WTC11 (cell line): ENCODE data around the gene MAP2K1. TPM values are rescaled to one million over a fixed set of nuclear protein-coding genes. Genes with fewer than 3 reads are reported as not detected.
"Not testable (repeated sequence)": the region's sequence is repeated elsewhere in the genome, so short reads cannot be mapped to it uniquely, and the experiment has no call there.

ENCODE experiments used
- ATAC-seq: fragments of 200-7000 bp; cut with Tn5 transposase; 2 replicates; pipeline ENCODE4 v1.10.0; 2021; ENCODE audit warnings: mild to moderate bottlenecking, moderate library complexity
- CTCF ChIA-PET: fragments of 300-600 bp; sonication (Branson Sonifier 250); formaldehyde crosslinking; loops from one replicate; lab custom pipeline; 2021; ENCODE audit warnings: antibody characterized with exemption; lab: Charles Lee
- POLR2A ChIA-PET: fragments of 350-600 bp; sonication (Branson Sonifier 250); formaldehyde crosslinking; loops from one replicate; lab custom pipeline; 2021; ENCODE audit warnings: antibody characterized with exemption; lab: Charles Lee
- DNase-seq: peaks from one replicate; pipeline ENCODE4 v3.0.0; 2021; ENCODE audit warnings: low spot score
- H3K27ac Mint-ChIP-seq: 2 replicates; pipeline ENCODE4 v1.8.0; 2021; ENCODE audit warnings: mixed read lengths
- H3K27me3 Mint-ChIP-seq: 2 replicates; pipeline ENCODE4 v1.8.0; 2021; ENCODE audit warnings: low read depth, mild to moderate bottlenecking, moderate library complexity, mixed read lengths
- H3K36me3 Mint-ChIP-seq: 2 replicates; pipeline ENCODE4 v1.8.0; 2021; ENCODE audit warnings: mixed read lengths
- H3K4me1 Mint-ChIP-seq: 2 replicates; pipeline ENCODE4 v1.8.0; 2022; ENCODE audit warnings: mixed read lengths
- H3K4me3 Mint-ChIP-seq: 2 replicates; pipeline ENCODE4 v1.8.0; 2021; ENCODE audit warnings: mild to moderate bottlenecking, moderate library complexity, mixed read lengths
- H3K9me3 Mint-ChIP-seq: 2 replicates; pipeline ENCODE4 v1.8.0; 2021; ENCODE audit warnings: mixed read lengths
- AFF4 ChIP-seq: sonication (generic); formaldehyde crosslinking; IDR thresholded peaks from 2 replicates; pipeline ENCODE4 v1.8.1; 2023; ENCODE audit warnings: mild to moderate bottlenecking, missing genetic modification reagents, borderline replicate concordance
- ATF3 ChIP-seq: sonication (generic); formaldehyde crosslinking; conservative IDR thresholded peaks from 2 replicates; pipeline ENCODE4 v1.8.1; 2022; ENCODE audit warnings: mild to moderate bottlenecking, missing genetic modification reagents
- GABPB1 ChIP-seq: sonication (generic); formaldehyde crosslinking; IDR thresholded peaks from 2 replicates; pipeline ENCODE4 v1.8.1; 2023; ENCODE audit warnings: mild to moderate bottlenecking, missing genetic modification reagents
- GRHL2 ChIP-seq: fragments of 250-450 bp; sonication (Bioruptor Pico); IDR thresholded peaks from 2 replicates; pipeline ENCODE4 v1.8.0; 2022; ENCODE audit warnings: mild to moderate bottlenecking, moderate library complexity; ENCODE audit not compliant: insufficient replicate concordance, severe bottlenecking
- MYBL2 ChIP-seq: sonication (generic); formaldehyde crosslinking; IDR thresholded peaks from 2 replicates; pipeline ENCODE4 v1.8.1; 2023; ENCODE audit warnings: mild to moderate bottlenecking, moderate library complexity, missing genetic modification reagents
- NR2C2 ChIP-seq: sonication (generic); formaldehyde crosslinking; IDR thresholded peaks from 2 replicates; pipeline ENCODE4 v1.8.0; 2022; ENCODE audit warnings: mild to moderate bottlenecking, missing genetic modification reagents
- SMAD4 ChIP-seq: sonication (generic); formaldehyde crosslinking; IDR thresholded peaks from 2 replicates; pipeline ENCODE4 v1.8.0; 2022; ENCODE audit warnings: mild to moderate bottlenecking, missing genetic modification reagents
- ZNF138 ChIP-seq: sonication (generic); formaldehyde crosslinking; conservative IDR thresholded peaks from 2 replicates; pipeline ENCODE4 v1.8.1; 2022; ENCODE audit warnings: mild to moderate bottlenecking, moderate library complexity, missing genetic modification reagents
- ZNF232 ChIP-seq: sonication (generic); formaldehyde crosslinking; IDR thresholded peaks from 2 replicates; pipeline ENCODE4 v1.8.0; 2022; ENCODE audit warnings: mild to moderate bottlenecking, missing genetic modification reagents
- ZNF671 ChIP-seq: fragments of 250-450 bp; sonication (Bioruptor Pico); IDR thresholded peaks from 2 replicates; pipeline ENCODE4 v1.8.0; 2021; ENCODE audit warnings: mild to moderate bottlenecking
- total RNA-seq: library from RNA; stranded (reverse); gene quantifications from 3 replicates; pipeline ENCODE4 v1.2.3, GENCODE V29; 2021
- TF ChIP-seq, protein P1 (sequence below): fragments of 250-450 bp; sonication (Bioruptor Pico); conservative IDR thresholded peaks from 2 replicates; pipeline ENCODE4 v1.9.0; 2021; ENCODE audit warnings: mild to moderate bottlenecking
- TF ChIP-seq, protein P2 (sequence below): sonication (generic); formaldehyde crosslinking; IDR thresholded peaks from 2 replicates; pipeline ENCODE4 v1.8.1; 2022; ENCODE audit warnings: mild to moderate bottlenecking, missing genetic modification reagents, moderate library complexity, borderline replicate concordance
- TF ChIP-seq, protein P3 (sequence below): sonication (generic); formaldehyde crosslinking; IDR thresholded peaks from 2 replicates; pipeline ENCODE4 v1.8.1; 2023; ENCODE audit warnings: mild to moderate bottlenecking, missing genetic modification reagents, moderate library complexity
- TF ChIP-seq, protein P4 (sequence below): sonication (generic); formaldehyde crosslinking; IDR thresholded peaks from 2 replicates; pipeline ENCODE4 v1.8.1; 2023; ENCODE audit warnings: mild to moderate bottlenecking, missing genetic modification reagents

MAP2K1 gene
- total RNA-seq, 1 experiment from 2014 or later: 93.0 TPM

GRCh38 chr15:66497502-66498455, 111.1 kb downstream of the MAP2K1 start, which contains the start of gene SNAPC5 (continued):
- peak; percentile 79; the same call in 1 of the 2 replicates for TF ChIP-seq ATF3 (CRISPR knock-in tag)
- TF ChIP-seq MYBL2 (CRISPR knock-in tag): no peak
- peak; percentile 93; the same call in 1 of the 2 replicates for TF ChIP-seq AFF4 (CRISPR knock-in tag)

DNA sequence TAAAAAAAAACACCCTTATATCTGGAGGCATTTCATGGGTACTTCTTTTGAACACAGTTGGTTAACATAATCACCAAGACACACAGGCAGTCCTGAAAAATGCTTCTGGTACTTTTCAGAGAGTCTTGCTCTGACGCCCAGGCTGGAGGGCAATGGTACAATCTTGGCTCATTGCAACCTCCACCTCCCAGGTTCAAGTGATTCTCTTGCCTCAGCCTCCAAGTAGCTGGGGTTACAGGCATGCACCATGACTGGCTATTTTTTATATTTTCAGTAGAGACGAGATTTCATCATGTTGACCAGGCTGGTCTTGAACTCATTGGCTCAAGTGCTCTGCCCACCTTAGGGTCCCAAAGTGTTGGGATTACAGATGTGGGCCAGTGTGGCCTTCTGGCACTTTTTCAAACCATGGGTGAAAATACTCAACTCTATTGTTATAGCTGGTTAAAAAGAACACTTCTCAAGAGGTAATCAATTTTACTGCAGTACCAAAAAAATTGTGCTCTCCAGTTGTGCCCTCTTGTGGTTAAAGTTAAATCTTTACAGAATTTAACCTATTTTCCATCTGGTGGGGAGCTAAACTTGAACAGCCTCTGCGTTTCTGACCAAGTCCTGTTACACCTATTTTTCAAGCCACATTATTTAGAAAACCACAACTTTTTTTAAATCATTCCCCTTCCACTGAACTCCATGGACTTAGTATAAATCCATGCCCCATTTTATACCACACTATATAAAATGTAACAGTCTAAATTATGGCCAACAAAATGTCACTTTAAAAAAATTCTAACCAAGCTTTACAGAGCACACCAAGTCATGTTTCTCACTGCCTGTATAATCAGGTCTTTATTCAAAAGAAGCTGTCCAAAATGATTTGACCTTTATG, 112.0 kb downstream of the MAP2K1 start:
- TF ChIP-seq MYBL2 (CRISPR knock-in tag): 0 out of 2 replicates have a peak, but pooled peaks have one; percentile 31
- TF ChIP-seq ZNF671: peak; percentile 76; the same call in 1 of the 2 replicates
- TF ChIP-seq ZNF232 (CRISPR knock-in tag): no peak
- TF ChIP-seq, protein P1, sequence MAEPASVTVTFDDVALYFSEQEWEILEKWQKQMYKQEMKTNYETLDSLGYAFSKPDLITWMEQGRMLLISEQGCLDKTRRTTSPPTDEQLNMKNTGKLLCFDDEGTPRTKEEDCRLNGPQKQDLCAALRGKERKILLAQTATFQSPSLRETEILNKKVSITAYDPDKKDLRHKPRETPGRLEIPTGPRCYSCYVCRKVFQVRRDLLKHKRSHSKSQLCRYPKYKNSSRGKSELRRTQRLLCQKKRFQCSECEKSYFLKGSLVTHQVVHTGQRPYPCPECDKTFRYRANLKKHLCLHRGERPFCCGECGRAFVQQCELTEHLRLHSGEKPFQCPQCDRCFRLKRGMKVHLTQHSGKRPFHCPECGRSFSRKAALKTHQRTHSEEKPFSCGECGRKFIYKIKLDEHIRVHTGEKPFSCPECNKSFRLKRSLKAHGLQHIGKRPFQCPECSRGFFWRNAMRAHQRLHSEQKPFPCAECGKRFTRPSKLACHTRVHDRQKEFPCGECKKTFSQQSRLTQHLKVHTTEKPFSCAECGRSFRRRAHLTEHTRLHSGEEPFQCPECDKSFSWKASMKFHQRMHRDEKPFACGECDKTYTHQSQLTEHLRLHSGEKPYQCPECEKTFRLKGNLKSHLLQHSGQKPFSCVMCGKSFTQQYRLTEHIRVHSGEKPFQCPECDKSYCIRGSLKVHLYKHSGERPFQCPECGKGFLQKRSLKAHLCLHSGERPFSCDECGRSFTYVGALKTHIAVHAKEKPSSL (CRISPR knock-in tag): peak; percentile 18; the same call in 1 of the 2 replicates
- peak overlapping the region; percentile 99 for H3K27ac Mint-ChIP-seq
- no peak overlapping the region for H3K4me3 Mint-ChIP-seq
- H3K4me1 Mint-ChIP-seq: peaks cover 30% of the 10 kb centered on the region
- DNase-seq: no peak
- H3K36me3 Mint-ChIP-seq: peaks cover 75% of the 10 kb centered on the region
- ChIA-PET POLR2A (interaction anchor here (0.5 to 2.6 kb wide), 5 partner anchors 75 to 204 kb away, joined by 3 to 7 read pairs (median 5); partner anchors contain the start of gene MAP2K1), CTCF (interaction anchor here (0.6 to 4.2 kb wide), 19 partner anchors 9 to 1773 kb away, joined by 3 to 50 read pairs (median 4); partner anchors contain the start of gene MAP2K1)
- ATAC-seq: no peak
- no peaks in the 10 kb centered on the region for H3K9me3 Mint-ChIP-seq
- no peaks in the 10 kb centered on the region for H3K27me3 Mint-ChIP-seq

- H3K9me3 Mint-ChIP-seq, ATAC-seq, POLR2A ChIA-PET, DNase-seq, H3K27me3 Mint-ChIP-seq: not testable (repeated sequence)
- H3K27ac Mint-ChIP-seq: peak overlapping the region; percentile 84
- CTCF ChIA-PET: interaction anchor here (4.2 kb wide), 1 partner anchor 97 kb away, joined by 50 read pairs; no protein-coding TSS in a partner anchor
- H3K4me1 Mint-ChIP-seq: peaks cover 31% of the 10 kb centered on the region
- H3K4me3 Mint-ChIP-seq: peak overlapping the region; percentile 6; the same call in 1 of the 2 replicates
- peaks cover 73% of the 10 kb centered on the region for H3K36me3 Mint-ChIP-seq
These were observed 113.6 kb downstream of the MAP2K1 start for GRCh38 chr15:66500346-66500745.

DNA sequence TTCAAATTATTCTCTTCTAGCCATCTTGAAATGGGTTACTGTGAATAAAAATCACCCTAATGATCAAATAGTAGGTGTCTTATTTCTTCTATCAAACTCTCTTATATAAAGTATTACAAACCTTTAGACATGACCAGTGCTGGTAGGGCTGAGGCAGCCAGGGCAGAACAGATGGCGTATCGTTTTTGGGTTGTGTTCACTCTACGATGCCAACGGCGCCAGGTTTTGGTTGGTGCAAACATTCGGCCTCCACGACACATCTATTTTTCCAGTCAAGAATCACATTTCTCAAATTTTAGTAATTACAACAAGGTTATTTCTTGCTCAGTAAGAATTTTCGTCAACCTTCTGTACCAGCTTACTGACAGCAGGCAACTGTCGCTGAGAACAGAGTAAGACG, 115.8 kb downstream of the MAP2K1 start:
- ATAC-seq (no peak), DNase-seq (no peak)
- ChIA-PET POLR2A (no interaction called here), CTCF (no interaction called here)
- Mint-ChIP-seq H3K9me3 (no peaks in the 10 kb centered on the region), H3K4me3 (peak overlapping the region; percentile 100), H3K27me3 (no peaks in the 10 kb centered on the region), H3K36me3 (peaks cover 69% of the 10 kb centered on the region), H3K4me1 (peaks cover 40% of the 10 kb centered on the region), H3K27ac (peak overlapping the region; percentile 99)
- TF ChIP-seq, protein P2, sequence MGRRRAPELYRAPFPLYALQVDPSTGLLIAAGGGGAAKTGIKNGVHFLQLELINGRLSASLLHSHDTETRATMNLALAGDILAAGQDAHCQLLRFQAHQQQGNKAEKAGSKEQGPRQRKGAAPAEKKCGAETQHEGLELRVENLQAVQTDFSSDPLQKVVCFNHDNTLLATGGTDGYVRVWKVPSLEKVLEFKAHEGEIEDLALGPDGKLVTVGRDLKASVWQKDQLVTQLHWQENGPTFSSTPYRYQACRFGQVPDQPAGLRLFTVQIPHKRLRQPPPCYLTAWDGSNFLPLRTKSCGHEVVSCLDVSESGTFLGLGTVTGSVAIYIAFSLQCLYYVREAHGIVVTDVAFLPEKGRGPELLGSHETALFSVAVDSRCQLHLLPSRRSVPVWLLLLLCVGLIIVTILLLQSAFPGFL (CRISPR knock-in tag): no peak
- TF ChIP-seq GRHL2 (CRISPR knock-in tag) (no peak), ATF3 (CRISPR knock-in tag) (no peak), ZNF138 (no peak), GABPB1 (CRISPR knock-in tag) (no peak), SMAD4 (CRISPR knock-in tag) (no peak), NR2C2 (CRISPR knock-in tag) (no peak)
- TF ChIP-seq, protein P3, sequence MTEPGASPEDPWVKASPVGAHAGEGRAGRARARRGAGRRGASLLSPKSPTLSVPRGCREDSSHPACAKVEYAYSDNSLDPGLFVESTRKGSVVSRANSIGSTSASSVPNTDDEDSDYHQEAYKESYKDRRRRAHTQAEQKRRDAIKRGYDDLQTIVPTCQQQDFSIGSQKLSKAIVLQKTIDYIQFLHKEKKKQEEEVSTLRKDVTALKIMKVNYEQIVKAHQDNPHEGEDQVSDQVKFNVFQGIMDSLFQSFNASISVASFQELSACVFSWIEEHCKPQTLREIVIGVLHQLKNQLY (CRISPR knock-in tag): no peak
- TF ChIP-seq, protein P4, sequence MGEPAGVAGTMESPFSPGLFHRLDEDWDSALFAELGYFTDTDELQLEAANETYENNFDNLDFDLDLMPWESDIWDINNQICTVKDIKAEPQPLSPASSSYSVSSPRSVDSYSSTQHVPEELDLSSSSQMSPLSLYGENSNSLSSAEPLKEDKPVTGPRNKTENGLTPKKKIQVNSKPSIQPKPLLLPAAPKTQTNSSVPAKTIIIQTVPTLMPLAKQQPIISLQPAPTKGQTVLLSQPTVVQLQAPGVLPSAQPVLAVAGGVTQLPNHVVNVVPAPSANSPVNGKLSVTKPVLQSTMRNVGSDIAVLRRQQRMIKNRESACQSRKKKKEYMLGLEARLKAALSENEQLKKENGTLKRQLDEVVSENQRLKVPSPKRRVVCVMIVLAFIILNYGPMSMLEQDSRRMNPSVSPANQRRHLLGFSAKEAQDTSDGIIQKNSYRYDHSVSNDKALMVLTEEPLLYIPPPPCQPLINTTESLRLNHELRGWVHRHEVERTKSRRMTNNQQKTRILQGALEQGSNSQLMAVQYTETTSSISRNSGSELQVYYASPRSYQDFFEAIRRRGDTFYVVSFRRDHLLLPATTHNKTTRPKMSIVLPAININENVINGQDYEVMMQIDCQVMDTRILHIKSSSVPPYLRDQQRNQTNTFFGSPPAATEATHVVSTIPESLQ: no peak
